Measurements from ENCODE around the gene TBC1D13. TPM values are rescaled to one million over a fixed set of nuclear protein-coding genes. Genes with fewer than 3 reads are reported as not detected.

TBC1D13 gene
- total and polyA plus RNA-seq, 9 donors, result 10.7 to 32.2 (median 26.3) TPM

DNA sequence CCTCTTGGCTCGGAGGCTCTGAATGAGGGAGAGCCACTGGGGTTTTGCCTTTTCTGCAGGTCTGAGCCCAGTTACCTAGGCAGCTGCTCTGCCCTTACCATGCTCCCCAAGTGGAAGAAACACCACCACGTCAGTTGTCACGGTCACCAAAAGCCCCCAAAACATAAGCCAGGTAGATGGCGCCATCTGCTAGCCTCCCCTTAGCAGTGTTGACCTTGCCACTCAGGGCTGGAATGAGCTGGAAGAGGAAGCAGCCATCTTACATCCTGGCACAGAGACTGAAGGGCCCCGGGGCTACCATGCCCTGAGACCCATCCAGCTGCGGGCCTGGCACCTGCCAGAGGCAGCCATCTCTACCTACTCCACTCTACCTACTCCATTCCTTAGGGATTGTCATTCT, 22.7 kb upstream of the TBC1D13 start:
- H3K9me3 ChIP-seq, result no peaks in the 10 kb centered on the region
- TF ChIP-seq, protein P1, sequence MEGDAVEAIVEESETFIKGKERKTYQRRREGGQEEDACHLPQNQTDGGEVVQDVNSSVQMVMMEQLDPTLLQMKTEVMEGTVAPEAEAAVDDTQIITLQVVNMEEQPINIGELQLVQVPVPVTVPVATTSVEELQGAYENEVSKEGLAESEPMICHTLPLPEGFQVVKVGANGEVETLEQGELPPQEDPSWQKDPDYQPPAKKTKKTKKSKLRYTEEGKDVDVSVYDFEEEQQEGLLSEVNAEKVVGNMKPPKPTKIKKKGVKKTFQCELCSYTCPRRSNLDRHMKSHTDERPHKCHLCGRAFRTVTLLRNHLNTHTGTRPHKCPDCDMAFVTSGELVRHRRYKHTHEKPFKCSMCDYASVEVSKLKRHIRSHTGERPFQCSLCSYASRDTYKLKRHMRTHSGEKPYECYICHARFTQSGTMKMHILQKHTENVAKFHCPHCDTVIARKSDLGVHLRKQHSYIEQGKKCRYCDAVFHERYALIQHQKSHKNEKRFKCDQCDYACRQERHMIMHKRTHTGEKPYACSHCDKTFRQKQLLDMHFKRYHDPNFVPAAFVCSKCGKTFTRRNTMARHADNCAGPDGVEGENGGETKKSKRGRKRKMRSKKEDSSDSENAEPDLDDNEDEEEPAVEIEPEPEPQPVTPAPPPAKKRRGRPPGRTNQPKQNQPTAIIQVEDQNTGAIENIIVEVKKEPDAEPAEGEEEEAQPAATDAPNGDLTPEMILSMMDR (IDR thresholded peaks at IDR 0.05), result no peak
- TF ChIP-seq EP300 (IDR thresholded peaks at IDR 0.05) (no peak), POLR2A (IDR thresholded peaks at IDR 0.05) (no peak)
- intact Hi-C loops (cut with DNase I), result no loop called here
- no peaks in the 10 kb centered on the region for H3K27me3 ChIP-seq
- H3K4me3 ChIP-seq, result no peak overlapping the region
- no peaks in the 10 kb centered on the region for H3K36me3 ChIP-seq
- 82 to 88% (median 82%) methylated on average over 6 of the region's 6 CpGs for WGBS, 3 donors
- no peaks in the 10 kb centered on the region for H3K4me1 ChIP-seq (ENCODE audit: insufficient read depth)
- H3K27ac ChIP-seq, result no peak overlapping the region
- DNase-seq, result no peak

DNA sequence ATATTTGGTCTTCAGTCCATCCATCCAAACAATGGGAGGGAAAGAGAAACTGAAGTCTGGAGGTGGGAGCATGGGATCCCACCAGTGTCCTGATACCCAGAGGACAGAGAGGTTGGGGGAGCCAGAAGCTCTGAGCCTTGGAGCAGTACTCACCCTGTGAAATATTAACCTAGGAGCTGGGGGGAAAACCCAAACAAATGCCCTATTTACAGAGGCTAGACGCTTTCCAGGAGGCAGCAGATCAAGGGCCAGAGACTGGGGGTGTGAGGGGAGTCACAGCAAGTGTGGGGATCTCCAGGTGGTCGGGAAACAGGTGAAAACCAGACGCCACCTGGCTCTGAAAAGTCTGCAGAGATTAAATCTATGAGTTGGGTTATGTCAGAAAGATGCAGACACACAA, 21.6 kb upstream of the TBC1D13 start:
- DNase-seq, result no peak
- Histone ChIP-seq H3K27ac (no peak overlapping the region), H3K4me3 (no peak overlapping the region), H3K4me1 (ENCODE audit: insufficient read depth) (no peaks in the 10 kb centered on the region), H3K27me3 (no peaks in the 10 kb centered on the region), H3K36me3 (no peaks in the 10 kb centered on the region), H3K9me3 (no peaks in the 10 kb centered on the region)
- TF ChIP-seq EP300 (IDR thresholded peaks at IDR 0.05) (no peak), POLR2A (IDR thresholded peaks at IDR 0.05) (no peak)
- TF ChIP-seq, protein P1 (IDR thresholded peaks at IDR 0.05), result no peak
- intact Hi-C loops (cut with DNase I), result no loop called here
- WGBS, 3 donors, result 80 to 87% (median 83%) methylated on average over 3 of the region's 3 CpGs

DNA sequence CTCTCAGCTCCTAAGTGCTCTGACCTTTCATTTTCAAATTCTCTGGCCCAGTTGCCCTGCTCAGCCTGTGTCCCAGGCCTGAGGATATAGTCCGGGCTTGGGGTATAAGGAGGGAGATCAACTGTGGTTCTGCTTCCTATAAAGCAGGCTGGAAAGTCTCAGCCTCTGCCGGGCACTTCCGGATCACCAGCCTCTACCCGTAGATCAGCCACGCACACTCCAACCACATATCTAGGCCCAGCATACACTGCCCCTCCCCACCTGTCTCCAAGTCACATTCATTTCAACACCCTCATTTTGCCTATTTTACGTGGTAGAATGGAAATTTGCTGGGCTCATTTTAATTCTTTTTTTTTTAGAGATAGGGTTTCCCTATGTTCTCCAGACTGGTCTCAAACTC, 18.4 kb upstream of the TBC1D13 start:
- H3K9me3 ChIP-seq, result no peaks in the 10 kb centered on the region
- no peaks in the 10 kb centered on the region for H3K4me1 ChIP-seq (ENCODE audit: insufficient read depth)
- WGBS, 3 donors, result 81 to 83% (median 83%) methylated on average over 6 of the region's 6 CpGs
- H3K4me3 ChIP-seq, result no peak overlapping the region
- DNase-seq, result no peak
- intact Hi-C loops (cut with DNase I), result no loop called here
- H3K27ac ChIP-seq, result no peak overlapping the region
- no peaks in the 10 kb centered on the region for H3K36me3 ChIP-seq
- TF ChIP-seq, protein P1 (IDR thresholded peaks at IDR 0.05), result no peak
- TF ChIP-seq POLR2A (IDR thresholded peaks at IDR 0.05) (no peak), EP300 (IDR thresholded peaks at IDR 0.05) (no peak)
- no peaks in the 10 kb centered on the region for H3K27me3 ChIP-seq

DNA sequence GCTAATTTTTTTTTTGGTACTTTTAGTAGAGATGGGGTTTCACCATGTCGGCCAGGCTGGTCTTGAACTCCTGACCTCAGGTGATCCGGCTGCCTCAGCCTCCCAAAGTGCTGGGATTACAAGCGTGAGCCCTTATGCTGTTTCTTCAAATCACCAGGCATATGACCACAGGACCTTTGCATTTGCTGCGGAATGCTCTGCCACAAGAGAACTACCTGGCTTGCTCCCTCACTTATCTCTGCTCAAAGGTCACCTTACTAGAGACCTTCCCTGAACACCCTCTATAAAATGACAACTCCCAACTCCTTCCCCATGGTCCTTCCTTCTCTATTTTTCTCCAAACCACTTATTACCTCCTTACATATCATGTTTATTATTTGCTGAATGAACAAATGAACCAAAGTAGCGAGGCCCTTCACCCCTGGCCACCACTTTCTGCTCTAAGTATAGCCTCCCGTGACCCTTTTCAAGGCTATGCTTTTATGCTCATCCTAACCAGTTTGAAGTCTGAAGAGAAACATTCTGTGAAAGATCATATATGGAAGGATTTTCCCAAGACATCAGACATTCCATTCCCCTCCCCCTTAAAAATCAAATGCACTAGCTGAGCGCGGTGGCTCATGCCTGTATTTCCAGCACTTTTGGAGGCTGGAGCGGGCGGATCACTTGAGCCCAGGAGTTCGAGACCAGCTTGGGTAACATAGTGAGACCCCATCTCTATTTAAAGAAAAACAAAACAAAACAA, 16.6 kb upstream of the TBC1D13 start:
- Histone ChIP-seq H3K27me3 (no peaks in the 10 kb centered on the region), H3K4me3 (peak overlapping the region; percentile 86), H3K36me3 (no peaks in the 10 kb centered on the region), H3K9me3 (no peaks in the 10 kb centered on the region), H3K4me1 (ENCODE audit: insufficient read depth) (no peaks in the 10 kb centered on the region), H3K27ac (peak overlapping the region; percentile 47 to 88)
- TF ChIP-seq POLR2A (IDR thresholded peaks at IDR 0.05) (no peak), EP300 (IDR thresholded peaks at IDR 0.05) (no peak)
- TF ChIP-seq, protein P1 (IDR thresholded peaks at IDR 0.05), result no peak
- intact Hi-C loops (cut with DNase I), result no loop called here
- DNase-seq, result no peak
- 52 to 68% (median 56%) methylated on average over 11 of the region's 11 CpGs for WGBS, 3 donors

All from ovary (tissue), 9 donors.